Fibroblast of skin of right quadriceps (primary cell): ENCODE measurements around the gene ZNF319.

Experiments
- DNase-seq: peaks from one replicate; pipeline ENCODE4 v3.0.0-alpha.2; 2013

Gene ZNF319

DNA sequence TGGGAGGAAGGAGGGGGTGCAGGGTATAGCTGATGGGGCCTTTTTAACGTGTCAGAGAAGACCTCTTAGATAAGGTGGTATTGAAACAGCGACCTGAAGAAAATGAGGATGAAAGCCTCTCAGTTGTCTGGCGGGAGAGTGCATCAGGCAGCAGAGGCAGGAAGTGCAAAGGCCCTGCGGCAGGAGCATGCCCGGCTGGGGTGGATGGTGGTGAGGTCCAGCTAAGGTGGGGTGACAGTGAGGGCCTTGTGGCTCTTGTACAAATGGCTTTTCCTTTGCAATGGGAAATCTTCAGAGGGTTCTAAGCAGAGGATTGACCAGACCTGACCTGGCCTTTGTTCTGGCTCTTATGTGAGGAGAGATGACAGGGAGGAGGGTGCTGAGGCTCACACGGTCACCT, 36.5 kb upstream of the ZNF319 start:
- no peak for DNase-seq

DNA sequence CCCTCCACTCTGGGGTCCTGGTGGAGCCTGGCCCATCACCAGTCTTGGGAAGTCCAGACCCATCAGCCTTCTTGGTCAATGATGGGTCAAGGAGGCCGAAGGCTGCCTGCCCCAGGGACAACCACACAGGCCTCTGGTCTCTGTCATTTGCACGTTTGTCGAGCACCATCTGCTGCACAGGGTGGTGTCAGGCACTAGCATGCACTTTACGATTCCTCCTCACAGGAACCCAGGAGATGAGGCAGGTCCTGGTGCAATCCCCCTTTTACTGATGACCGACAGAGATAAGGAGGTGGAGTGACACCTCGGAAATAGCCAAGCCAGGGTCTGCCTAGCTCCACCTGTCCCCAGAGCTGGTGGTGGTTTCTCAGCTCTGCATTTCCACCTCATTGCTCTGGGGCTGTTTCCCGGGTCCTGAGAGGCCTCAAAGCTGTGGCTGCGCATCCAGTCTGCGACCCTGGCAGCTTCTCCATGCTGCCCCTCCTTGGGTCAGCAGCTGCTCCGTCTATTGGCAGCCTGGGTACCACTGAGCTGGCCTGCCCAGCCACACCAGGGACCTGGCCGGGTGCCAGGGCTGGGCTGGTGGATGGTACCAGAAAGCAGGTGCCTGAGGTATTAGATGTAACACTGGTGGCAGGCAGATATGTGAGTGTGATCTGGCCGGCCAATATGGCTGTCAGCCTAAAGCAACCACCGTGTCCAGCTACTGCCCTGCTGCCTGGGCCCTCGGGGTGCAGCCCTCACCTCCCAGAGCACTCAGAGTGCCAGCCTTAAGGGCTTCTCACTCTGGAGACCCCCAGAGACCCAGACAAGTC, 35.1 kb upstream of the ZNF319 start:
- DNase-seq, result no peak

DNA sequence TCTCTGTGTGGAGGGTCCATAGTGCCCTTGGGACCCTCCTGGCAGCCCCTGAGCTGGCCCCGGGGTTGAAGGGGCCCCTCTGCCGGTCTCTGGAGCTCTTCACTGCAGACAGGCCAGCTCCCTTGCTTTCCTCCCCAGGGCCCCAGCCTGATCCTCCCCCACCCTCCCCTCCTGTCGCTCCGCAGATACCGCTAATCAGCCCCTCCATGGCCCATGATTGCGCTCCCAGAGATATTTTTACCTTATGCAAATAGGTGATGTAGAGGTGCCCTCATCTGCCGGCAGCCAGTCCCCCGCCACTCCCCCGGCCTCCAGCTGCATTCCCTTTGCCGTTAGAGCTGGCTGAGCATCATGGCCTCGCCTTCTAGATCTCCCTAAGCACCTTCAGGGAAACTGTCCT, 34.3 kb upstream of the ZNF319 start:
- DNase-seq, result no peak

DNA sequence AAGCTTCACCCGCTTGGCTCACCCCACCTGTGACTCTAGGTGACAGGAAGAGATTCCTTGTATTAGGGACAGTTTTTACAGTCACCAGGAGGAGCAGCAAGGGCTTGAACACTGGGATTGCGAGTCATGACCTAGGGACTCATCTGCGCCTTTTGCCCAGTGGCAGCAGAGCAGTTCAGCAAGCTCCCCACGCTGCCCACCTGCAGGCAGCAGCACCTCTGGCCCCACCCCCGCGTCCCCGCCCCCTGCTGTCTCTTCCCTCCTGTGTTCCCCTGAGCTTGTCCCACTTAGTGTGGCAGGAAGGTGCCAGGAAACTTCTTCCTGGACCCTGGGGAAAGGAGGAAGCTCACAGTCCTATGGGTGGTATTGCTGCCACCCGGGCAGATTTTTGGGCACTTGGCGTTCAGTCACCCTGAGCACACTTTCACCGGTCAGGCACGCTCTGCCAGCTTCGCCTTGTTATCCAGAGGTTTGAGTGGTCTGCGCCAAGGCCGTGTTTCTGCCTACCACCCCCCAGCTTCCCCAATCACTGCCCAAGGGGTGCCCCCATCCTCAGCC, 33.7 kb upstream of the ZNF319 start:
- no peak for DNase-seq

DNA sequence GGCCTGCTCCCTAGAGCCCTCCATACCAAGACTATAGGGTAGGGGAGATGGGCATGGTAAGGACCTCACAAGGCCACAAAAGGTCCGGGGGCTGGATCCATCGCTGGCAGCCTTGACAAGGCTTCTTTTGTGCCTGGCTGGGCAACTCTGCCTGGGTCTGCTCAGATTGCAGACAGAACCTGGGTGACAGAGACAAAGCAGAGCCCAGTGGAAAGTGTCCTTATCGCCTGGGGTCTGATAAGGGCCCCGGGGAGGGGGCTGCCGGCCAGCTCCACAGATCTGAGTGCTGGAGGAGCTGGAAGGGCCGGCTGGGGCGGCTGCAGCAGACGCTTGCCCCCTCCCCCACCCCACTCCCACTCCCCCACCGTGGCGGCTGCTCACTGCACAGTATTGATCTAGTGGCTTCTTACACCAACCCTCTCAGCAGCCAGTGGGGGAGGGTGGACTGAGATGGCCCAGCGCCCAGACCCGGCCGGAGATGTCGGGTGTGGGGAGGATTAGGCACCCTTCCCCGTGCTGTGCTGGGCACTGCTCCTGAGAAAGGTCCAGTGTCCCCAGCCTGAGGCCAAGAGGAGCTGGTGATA, 32.3 kb upstream of the ZNF319 start:
- DNase-seq, result no peak

DNA sequence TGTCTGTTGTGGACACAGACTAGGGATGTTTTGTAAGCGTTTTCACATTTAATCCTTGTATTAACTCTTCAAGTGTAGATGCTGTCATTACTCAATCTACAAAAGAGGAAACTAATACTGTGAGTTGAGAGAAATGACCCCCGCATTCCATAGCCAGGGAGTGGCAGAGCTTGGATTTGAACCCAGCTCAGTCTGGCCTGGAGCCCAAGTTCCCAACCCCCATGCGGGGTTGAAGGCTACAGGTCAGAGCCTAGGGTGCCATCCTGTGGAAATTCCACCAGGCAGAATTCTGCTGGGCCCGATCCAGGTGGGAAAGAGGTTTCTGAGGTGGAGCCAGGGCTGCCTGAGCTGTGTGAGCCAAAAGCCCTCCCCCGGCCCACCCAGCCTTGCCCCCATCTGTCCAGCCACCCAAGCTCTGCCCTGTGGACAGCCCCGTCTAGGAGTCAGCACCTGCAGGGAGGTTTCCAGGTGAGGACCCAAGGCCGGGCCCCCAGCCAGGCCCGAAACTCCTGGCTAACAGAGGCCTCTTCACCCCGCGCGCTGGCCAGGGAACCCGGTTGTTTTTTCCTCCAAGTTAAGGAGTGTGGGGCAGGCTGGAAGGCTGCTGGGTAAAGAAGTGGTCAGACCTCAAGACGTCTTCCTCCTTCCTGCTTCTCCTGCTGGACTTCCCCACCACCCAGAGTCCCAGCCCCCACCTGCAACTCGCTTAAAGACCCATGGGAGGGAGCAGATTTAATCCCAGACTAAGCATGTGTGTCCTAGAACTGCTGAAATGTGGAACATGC, 30.7 kb upstream of the ZNF319 start:
- no peak for DNase-seq

DNA sequence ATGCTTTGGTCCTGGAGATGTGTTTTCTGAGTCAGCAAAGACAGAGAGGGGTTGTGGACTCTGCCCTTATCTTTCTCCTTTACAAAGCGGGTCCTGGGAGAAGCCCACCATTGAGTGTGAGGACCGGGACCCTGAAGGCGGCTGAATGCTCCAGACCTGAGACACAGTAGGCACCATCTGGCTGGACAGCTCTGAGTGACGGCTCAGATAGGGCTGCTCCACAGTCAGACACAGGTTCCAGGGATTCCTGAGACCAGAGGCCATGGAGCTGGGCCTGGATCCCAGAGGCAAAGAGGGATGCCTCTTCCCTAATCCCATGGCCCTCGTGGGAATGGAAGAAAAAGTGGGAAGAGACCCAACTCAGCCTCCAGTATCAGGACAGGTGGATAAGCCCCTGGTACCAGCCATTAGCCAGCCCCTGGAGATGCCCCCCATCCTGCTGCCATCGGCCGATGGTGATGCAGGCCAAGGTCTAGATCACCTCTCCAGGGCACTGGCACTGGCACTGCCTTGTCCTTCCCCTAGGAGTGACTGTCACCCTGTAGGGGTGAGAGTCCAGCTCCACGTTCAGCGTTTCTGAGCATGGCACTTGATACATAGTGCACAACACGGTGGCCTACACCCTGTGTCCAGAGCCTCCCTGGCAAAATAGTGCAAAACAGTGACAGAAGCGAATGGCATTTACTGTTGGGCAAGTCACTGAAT, 29.8 kb upstream of the ZNF319 start:
- DNase-seq, result no peak

DNA sequence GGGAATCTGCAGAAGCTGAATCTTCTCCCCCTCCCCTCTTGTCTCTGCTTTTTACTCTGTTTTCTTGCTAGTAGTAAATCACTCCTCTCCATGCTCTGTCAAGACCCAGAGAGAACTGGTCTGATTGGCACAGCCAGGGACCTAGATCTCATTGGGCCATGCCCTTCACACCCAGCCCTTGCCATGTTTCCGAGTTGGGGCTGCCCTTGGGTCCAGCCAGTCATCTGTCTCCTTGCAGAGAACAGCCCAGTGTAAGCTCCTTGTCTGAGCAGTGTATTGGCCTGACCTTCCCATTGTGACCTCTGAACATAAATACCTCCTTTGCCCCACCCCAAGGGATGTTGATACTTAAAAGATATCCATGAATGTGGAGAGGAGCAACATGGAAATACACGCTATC, 28.9 kb upstream of the ZNF319 start:
- no peak for DNase-seq

DNA sequence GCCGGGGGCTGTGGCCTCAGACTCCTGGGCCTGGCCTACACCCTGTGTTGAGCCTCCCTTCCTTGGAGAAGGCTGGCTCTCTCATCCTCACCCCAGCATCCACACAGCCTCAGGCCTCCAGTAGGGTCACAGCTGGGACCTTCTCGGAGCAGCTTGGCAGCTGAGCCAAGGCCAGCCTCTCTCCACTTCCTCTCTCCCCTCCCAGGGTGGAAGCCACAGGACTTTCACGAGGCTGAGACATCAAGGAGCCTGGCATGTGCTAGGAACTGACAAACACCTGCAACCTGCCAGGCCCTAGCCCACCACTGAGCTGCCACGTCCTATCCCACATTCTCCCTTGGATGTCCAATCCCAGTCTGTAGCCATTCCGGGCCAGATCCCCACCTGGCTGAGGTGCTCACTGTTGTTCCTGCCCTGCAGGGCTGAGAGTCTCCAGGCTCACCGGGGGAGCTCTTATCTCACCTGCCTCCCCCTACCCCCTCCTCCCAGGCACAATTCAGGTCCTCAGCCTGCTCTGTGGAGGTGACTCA, 28.1 kb upstream of the ZNF319 start:
- DNase-seq, result no peak

DNA sequence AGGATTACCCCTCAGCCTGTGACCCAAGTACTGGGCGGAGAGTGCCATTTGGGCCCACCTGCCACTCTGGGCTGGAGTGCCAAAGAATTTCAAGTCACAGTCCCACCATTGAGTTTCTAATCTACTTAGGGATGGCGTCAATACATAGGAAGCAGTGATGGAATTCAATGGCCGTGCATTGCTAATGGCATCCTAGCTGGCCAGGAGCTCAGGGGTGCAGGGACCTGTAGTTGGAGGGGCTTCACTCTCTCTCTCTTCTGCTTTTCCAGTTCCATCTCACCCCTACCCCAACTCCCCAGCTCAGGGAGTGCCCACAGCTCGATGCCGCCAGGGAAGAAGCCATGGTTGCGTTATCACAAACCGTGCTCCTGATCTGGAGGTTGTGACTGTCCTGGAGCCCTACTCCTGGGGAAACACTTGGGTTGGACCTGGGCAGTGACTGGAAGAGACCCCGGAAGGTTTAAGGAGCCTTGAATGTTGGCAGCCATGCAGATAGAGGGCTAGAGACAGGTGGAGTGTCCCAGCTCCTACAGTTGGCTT, 27.5 kb upstream of the ZNF319 start:
- no peak for DNase-seq

DNA sequence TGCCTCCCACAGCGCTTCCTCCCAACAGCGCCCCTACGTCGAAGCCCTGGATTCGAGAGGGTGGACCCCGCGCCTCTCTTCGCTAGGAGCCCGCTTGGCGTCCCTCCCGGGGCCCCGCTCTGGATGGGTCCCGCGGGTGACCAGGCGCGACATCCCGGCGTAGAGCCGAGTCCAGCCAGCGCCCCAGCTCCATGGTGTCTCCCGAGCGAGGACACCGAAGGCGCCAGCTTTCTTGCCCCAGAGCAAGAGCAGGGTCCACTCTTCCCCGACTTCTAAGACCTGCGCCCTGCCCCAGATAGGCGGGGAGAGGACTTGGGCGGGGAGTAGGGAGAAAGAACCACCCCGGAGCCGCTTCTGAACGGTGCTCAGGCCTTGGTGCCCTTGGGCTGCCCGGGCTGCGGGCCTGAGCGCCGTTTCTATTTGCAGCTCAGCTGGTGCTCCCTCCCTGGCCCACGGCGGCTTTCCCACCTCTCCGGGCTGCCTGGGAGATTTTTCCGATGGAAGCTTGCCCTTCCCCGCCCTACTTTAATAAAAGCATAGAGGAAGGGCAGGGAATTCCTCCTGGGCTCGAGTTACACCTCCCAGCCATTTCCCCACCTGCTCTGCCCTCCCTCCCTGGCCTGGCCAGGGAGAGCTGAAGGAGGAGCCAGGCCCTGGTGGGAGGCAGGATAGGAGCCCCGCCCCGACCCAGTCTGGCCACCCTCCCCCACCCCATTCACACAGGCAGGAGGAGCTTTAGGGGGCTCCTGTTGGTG, 26.9 kb upstream of the ZNF319 start:
- no peak for DNase-seq

DNA sequence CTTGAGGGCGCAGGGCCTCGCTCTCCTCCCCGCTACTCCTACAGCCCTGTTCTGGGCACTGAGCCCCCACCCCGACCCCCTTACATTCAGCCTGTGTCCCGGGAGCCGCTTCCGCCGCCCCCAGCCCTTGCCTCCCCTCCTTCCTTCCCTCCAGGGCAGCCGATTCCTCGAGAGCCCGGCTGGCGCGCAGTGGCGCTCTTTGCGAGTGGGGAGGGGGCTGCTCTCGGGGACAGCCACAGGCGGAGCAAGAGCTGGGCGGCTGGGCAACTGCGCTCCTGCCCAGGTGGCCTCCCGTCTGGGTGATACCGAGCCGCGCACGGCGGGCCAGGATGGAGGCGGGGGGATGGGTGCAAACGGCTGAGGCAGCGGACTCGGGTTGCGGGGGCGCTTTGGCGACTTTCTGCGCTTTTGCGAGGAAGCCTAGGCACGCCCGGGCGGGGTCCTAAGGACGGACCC, 26.3 kb upstream of the ZNF319 start:
- DNase-seq, result no peak

DNA sequence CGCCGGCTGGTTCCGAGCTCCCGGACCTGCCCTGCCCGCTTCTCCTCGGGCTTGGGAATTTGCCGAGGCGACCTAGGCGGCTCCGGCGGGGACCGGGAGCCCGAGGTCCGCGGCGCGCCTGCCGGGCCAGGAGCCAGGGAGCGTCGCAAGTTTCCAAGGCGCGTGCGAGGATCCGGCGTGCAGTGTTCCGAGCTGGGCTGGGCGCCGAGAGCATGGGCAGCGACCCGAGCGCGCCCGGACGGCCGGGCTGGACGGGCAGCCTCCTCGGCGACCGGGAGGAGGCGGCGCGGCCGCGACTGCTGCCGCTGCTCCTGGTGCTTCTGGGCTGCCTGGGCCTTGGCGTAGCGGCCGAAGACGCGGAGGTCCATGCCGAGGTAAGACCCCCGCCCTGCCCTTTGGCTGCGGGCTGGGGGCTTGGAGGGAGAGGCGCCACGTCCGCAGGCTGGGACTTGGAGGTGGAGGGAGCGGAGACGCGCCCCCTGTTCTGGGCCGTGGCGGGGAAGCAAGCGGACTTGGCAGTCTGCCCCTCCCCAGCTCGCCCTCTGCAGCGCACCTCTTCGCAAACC, 25.8 kb upstream of the ZNF319 start:
- DNase-seq, result no peak

DNA sequence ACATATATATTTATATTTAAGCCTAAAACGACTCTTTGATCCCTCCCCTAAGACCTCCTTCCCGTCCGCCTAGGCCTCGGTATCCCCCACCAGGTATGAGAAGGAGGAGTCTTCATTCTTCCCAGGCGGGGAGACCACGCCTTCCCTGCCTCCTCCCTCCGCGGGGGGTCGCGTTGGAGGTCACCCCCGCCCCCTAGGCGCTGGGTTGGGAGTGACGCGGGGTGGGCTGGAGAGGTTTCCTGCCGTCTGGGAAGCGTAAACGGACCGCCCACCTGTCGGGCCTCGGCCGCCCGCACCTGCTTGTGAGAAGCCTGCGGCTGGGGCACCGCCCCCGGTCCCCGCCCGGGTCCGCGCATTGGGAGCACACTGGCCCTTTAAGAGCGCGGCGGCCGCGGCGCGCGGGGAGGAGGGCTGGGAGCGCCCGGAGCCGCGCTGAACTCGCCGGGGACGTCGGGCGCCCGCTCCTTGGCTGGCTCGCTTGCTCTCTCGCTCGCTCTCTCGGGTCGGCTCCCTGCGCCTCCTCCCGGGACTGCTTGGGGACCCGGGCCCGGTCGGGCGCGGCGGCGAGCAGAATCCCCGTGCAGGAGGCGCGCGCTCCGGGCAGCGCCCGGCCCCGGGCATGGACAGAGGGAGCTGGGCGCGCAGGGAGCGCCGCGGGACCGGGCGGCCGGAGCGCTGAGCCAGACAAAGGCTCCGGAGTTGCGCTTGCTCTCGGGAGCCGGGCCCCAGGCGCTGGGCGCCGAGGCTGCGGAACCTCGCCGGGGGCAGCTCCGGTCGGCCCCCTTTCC, 25.1 kb upstream of the ZNF319 start, which contains the start of gene MMP15:
Gene MMP15 (plus strand): TSS at position 404 of the 788 bp plus-strand sequence. CDS start 597 bp downstream, outside the sequence.
- peak; percentile 42 for DNase-seq

DNA sequence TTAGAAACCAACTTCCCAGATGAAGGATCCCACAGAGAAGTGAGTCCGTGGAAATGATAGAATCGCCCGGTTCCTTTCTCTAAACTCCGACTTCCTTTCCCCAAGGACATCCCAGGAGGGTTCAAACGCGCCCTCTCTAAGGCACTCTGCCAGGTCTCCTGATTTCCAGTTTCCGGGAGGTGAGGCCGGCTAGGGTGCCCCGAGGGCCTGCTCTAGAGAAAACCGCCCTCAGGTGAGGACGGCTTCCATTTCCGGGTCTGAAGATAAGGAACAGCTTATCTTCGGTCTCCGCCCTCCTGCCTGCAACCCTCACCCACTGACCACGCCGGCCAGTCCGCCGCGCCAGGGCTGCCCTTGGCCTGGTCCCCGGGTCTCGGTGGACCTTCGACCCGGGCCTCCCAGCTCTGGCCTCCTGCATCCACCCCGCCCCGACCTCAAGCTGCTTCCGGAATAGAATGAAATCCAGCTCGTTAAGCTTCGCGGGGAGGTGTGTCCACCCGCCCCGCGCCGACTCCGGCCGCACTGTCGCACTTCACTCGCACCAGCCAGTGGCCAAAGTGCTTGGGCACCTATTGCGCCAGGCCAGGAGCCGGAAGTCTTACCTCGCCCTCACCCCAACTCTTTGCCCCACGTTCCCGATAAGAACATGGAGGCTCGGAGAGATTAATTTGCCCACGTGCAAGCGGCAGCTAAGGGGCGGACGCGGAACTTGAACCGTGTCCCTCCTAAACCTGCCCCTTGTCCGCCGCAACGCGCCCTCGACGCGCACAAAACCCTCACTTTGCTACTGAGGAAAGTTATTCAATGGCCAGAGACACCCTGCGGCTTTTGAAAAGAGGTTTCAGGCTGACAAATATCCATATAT, 24.2 kb upstream of the ZNF319 start:
- DNase-seq, result no peak

DNA sequence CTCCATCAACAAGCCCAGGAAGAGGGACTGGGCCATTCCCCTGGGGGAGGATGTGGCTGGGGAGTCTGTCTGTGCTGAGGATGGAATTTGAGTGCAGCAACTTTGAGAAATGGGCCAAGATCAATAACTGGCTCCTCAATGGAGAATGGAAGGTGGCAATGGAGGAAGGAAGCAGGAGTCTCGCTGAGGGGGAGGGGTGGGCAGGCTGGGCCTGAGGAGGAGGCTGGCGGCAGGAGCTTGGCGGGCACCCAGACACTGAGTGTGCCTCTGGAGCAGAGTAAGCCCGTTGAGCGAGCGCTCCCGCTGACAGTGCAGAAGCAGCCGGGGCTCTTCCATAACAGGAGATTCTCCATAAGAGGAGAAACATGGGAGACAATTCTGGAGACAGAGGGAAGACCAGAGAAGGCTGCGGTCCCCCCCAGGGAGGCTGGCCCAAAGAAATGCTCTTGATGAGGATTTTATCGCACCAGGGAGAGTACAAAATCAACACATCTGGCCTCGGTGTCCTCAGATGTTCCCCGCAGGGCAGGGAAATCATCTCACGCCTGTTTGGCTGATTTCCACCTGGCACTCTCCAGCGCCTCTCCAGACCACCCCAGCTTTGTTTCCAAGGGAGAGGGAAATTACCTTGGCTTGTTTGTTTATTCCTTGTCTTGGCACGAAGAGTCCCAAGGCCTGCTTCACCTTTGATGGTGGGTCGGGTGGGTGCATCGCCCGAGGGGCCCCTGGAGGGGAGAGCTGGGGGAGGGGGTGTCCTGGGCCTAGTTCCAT, 22.3 kb upstream of the ZNF319 start:
- DNase-seq, result peak; percentile 68

DNA sequence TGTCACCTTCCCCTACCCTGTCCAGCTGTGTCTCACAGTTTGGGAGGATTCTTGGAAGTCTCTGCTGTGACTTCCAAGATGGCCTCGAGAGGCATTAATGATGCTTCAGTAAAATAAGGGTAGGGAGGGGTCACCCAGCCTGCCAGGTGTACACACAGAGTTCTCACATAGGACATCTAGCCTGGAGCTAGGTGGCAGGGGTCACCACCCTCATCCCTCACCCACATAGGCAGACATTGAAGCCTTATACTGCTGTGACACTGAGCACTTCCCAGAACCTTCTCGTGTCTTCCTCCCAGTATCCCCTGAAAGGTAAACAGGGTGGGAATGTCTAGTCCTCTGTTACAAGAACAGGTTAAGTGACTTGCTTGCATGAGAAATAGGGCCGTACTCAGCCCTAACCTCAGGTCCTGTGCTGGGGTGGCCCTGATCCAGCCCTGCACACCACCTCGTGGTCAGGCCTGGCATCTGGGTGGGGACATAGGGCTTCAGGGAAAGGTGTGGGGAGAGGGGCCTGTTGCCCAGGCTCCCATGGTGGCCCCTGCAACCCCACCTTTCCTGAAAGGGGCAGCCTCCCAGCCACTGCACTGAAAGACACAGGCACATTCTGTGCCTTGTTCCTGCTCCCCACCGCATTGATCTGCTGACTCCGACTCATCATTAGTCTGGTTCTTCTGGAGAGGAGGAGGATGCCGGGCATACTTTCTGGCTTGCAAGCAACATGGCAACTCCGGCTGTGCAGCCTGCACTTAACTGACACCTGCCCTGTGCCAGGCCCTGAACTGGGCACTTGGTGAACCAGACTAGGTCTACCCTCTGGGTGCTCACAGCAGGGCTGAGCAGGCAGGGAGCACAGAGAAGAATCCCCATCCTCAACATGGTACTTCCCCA, 21.4 kb upstream of the ZNF319 start:
- DNase-seq, result peak; percentile 44
